Body of pancreas (tissue), 4 donors: ENCODE measurements around the gene TGFBI. TPM values are rescaled to one million over a fixed set of nuclear protein-coding genes. Genes with fewer than 3 reads are reported as not detected.
A peak's percentile ranks its signal among the peaks of the same experiment; 100 is the strongest.

Experiments used
- ATAC-seq: fragments of 150-250 bp; one replicate; pipeline ENCODE4 v1.9.1; 2016
- DNase-seq, 4 donors: peaks; one replicate each; pipeline ENCODE4 v3.0.0-alpha.2; 2019
- H3K27ac ChIP-seq, 4 donors: fragments of 200-600 bp; sonication (generic); 1 replicate in 3 of 4; 2 replicates in 1 of 4; pipeline versions ENCODE4 v1.5.1 to v1.6.1; 2016 to 2019; ENCODE audit warnings: mild to moderate bottlenecking in 1 of 4, mixed read lengths in 1 of 4, moderate library complexity in 1 of 4
- H3K27me3 ChIP-seq, 2 donors: fragments of 200-600 bp; sonication (generic); one replicate each; pipeline ENCODE4 v1.6.0; 2016; ENCODE audit warnings: mild to moderate bottlenecking in 1 of 2
- H3K36me3 ChIP-seq, 2 donors: fragments of 200-600 bp; sonication (generic); replicated peaks in 1 of 2; 2 replicates each; pipeline ENCODE4 v1.5.1; 2016; ENCODE audit warnings: low read depth in 2 of 2; ENCODE audit not compliant: insufficient read depth in 1 of 2
- H3K4me1 ChIP-seq: fragments of 200-600 bp; sonication (generic); one replicate; pipeline ENCODE4 v1.6.0; 2016
- H3K4me3 ChIP-seq, 2 donors: fragments of 200-600 bp; sonication (generic); 1 replicate in 1 of 2; 2 replicates in 1 of 2; pipeline ENCODE4 v1.5.1; 2016 to 2019
- H3K9me3 ChIP-seq, 3 donors: fragments of 200-600 bp; sonication (generic); 1 replicate in 2 of 3; 2 replicates in 1 of 3; pipeline ENCODE4 v1.5.1; 2016
- CTCF ChIP-seq, 7 experiments: fragments of 450-650 bp in 4 of 7; fragments of 200-600 bp in 3 of 7; sonication (generic) in 3 of 7; IDR thresholded peaks; one replicate each; pipeline ENCODE4 v1.5.1; 2016 to 2019; ENCODE audit warnings: antibody characterized with exemption in 7 of 7
- POLR2A ChIP-seq, 3 donors: fragments of 450-650 bp; IDR thresholded peaks; one replicate each; pipeline ENCODE4 v1.6.1; 2016; ENCODE audit warnings: antibody characterized with exemption in 3 of 3, mild to moderate bottlenecking in 2 of 3
- WGBS, 2 donors: methylation state at CpG; one replicate each; pipeline ENCODE4 v1.1.5; 2017; 5-methylcytosine and 5-hydroxymethylcytosine counted together
- intact Hi-C: fragments of 100-400 bp; cut with DNase I; formaldehyde crosslinking; loops from one replicate; pipeline ENCODE4 v1.15.1; 2023
- total RNA-seq, 2 donors: library from RNA; depleted of rRNA; stranded (reverse); fragments of >200 nt; gene quantifications; one replicate each; pipeline ENCODE4 v1.1.0, GENCODE V29; 2016

TGFBI gene
- total RNA-seq, 2 donors from 2014 or later = 7.6 to 23.9 TPM

- H3K36me3 ChIP-seq = no peaks in the 10 kb centered on the region
- no peak for ATAC-seq
- no peak for TF ChIP-seq CTCF (IDR thresholded peaks at IDR 0.05)
- no peak for TF ChIP-seq POLR2A (IDR thresholded peaks at IDR 0.05)
- H3K9me3 ChIP-seq = no peaks in the 10 kb centered on the region
- H3K4me1 ChIP-seq = peaks cover 5% of the 10 kb centered on the region
- no peaks in the 10 kb centered on the region for H3K27me3 ChIP-seq
- 78 to 80% methylated on average over 2 of the region's 2 CpGs for WGBS, 2 donors
- no peak for DNase-seq
- H3K4me3 ChIP-seq = no peak overlapping the region
- H3K27ac ChIP-seq = no peak overlapping the region
- intact Hi-C loops = no loop called here
Measured at GRCh38 chr5:136020001-136020382, 8.8 kb upstream of the TGFBI start.

- H3K4me3 ChIP-seq = no peak overlapping the region
- ATAC-seq = no peak
- TF ChIP-seq CTCF (IDR thresholded peaks at IDR 0.05) = no peak
- no peak for TF ChIP-seq POLR2A (IDR thresholded peaks at IDR 0.05)
- H3K4me1 ChIP-seq = peaks cover 5% of the 10 kb centered on the region
- no peaks in the 10 kb centered on the region for H3K27me3 ChIP-seq
- H3K36me3 ChIP-seq = no peaks in the 10 kb centered on the region
- H3K9me3 ChIP-seq = no peaks in the 10 kb centered on the region
- intact Hi-C loops = no loop called here
- 50 to 59% methylated on average over 10 of the region's 10 CpGs for WGBS, 2 donors
- H3K27ac ChIP-seq = peak overlapping the region in 1 of 4 donors; percentile 3
- peak in 3 of 4 donors; percentile 25 to 58 (median 55) for DNase-seq
Measured at GRCh38 chr5:136020383-136021015, 8.3 kb upstream of the TGFBI start.

- no peak for TF ChIP-seq CTCF (IDR thresholded peaks at IDR 0.05)
- no peak for TF ChIP-seq POLR2A (IDR thresholded peaks at IDR 0.05)
- Histone ChIP-seq H3K9me3 (no peaks in the 10 kb centered on the region), H3K36me3 (no peaks in the 10 kb centered on the region), H3K27ac (peak overlapping the region in 1 of 4 donors; percentile 3), H3K27me3 (no peaks in the 10 kb centered on the region), H3K4me1 (peaks cover 5% of the 10 kb centered on the region), H3K4me3 (no peak overlapping the region)
- WGBS, 2 donors = 62 to 73% methylated on average over 4 of the region's 4 CpGs
- DNase-seq = no peak
- no peak for ATAC-seq
- intact Hi-C loops = no loop called here
Measured at GRCh38 chr5:136021016-136021405, 7.8 kb upstream of the TGFBI start.

- 82% methylated on average over 7 of the region's 7 CpGs for WGBS, 2 donors
- intact Hi-C loops = no loop called here
- ATAC-seq = no peak
Measured at GRCh38 chr5:136022965-136023364, 5.8 kb upstream of the TGFBI start.

More at GRCh38 chr5:136022965-136023364, 5.8 kb upstream of the TGFBI start:
- no peak for TF ChIP-seq CTCF (IDR thresholded peaks at IDR 0.05)
- TF ChIP-seq POLR2A (IDR thresholded peaks at IDR 0.05) = no peak
- Histone ChIP-seq H3K4me1 (peaks cover 5% of the 10 kb centered on the region), H3K9me3 (no peaks in the 10 kb centered on the region), H3K27ac (no peak overlapping the region), H3K4me3 (no peak overlapping the region), H3K27me3 (no peaks in the 10 kb centered on the region), H3K36me3 (no peaks in the 10 kb centered on the region)
- no peak for DNase-seq
